A549 (cell line): ENCODE measurements around the gene SAMD4B. TPM values are rescaled to one million over a fixed set of nuclear protein-coding genes. Genes with fewer than 3 reads are reported as not detected.

ENCODE experiments used
- ATAC-seq, 2 experiments: fragments of 200-7000 bp in 1 of 2; fragments of >200 bp in 1 of 2; cut with Nextera tagmentation in 1 of 2; cut with Tn5 transposase in 1 of 2; 3 replicates each; pipeline versions ENCODE4 v1.8.0 to v1.9.1; 2018 to 2020; ENCODE audit warnings: mild to moderate bottlenecking in 1 of 2, moderate library complexity in 1 of 2
- CTCF ChIA-PET: fragments of 300-600 bp; sonication (Branson Sonifier 250); formaldehyde crosslinking; extraction: SDS; loops from one replicate; lab custom pipeline; 2021; ENCODE audit warnings: antibody characterized with exemption, inconsistent platforms; lab: Yijun Ruan, JAX
- POLR2A ChIA-PET: fragments of 350-600 bp; formaldehyde crosslinking; extraction: SDS; loops from one replicate; lab custom pipeline; 2021; ENCODE audit warnings: antibody characterized with exemption, inconsistent platforms; lab: Yijun Ruan, JAX
- DNase-seq, 2 experiments: peaks; one replicate each; pipeline versions ENCODE4 v3.0.0 to v3.0.0-alpha.2; 2011 to 2016; ENCODE audit warnings: low read depth in 1 of 2, low spot score in 1 of 2
- FAIRE-seq: peaks from 2 replicates; lab custom pipeline; 2011; peaks lifted over from hg19 to GRCh38; lab: Jason Lieb, UNC
- H3K27ac ChIP-seq, 2 experiments: fragments of >200 bp; sonication (Bioruptor Twin); formaldehyde crosslinking; 3 replicates each; pipeline ENCODE4 v1.5.1; 2016 to 2017
- H3K4me1 ChIP-seq: fragments of >200 bp; sonication (Bioruptor Twin); formaldehyde crosslinking; 3 replicates; pipeline ENCODE4 v1.6.1; 2016
- H3K4me2 ChIP-seq: fragments of >200 bp; sonication (Bioruptor Twin); formaldehyde crosslinking; 3 replicates; pipeline ENCODE4 v1.6.1; 2016
- H3K4me3 ChIP-seq: fragments of >200 bp; sonication (Bioruptor Twin); formaldehyde crosslinking; 3 replicates; pipeline ENCODE4 v1.5.1; 2016
- H3K9me3 ChIP-seq: fragments of >200 bp; sonication (Bioruptor Twin); formaldehyde crosslinking; 3 replicates; pipeline ENCODE4 v1.6.1; 2016
- CHD2 ChIP-seq: fragments of 150-350 bp; IDR thresholded peaks from 2 replicates; pipeline ENCODE4 v1.6.1; 2014; ENCODE audit warnings: low read length; ENCODE audit not compliant: partially characterized antibody
- EHMT2 ChIP-seq: fragments of 200-600 bp; sonication (generic); IDR thresholded peaks from 2 replicates; pipeline ENCODE4 v1.6.1; 2016; ENCODE audit warnings: antibody characterized with exemption, low read depth, mild to moderate bottlenecking, moderate library complexity
- FOSB ChIP-seq: fragments of 250-450 bp; sonication (Bioruptor Pico); IDR thresholded peaks from 2 replicates; pipeline ENCODE4 v1.5.0; 2020; ENCODE audit warnings: mild to moderate bottlenecking, moderate library complexity
- FOXS1 ChIP-seq: fragments of 250-450 bp; sonication (Bioruptor Pico); IDR thresholded peaks from 2 replicates; pipeline ENCODE4 v1.5.0; 2020; ENCODE audit warnings: mild to moderate bottlenecking, moderate library complexity
- GATA3 ChIP-seq: IDR thresholded peaks from 2 replicates; pipeline ENCODE4 v1.6.1; 2012; ENCODE audit warnings: borderline replicate concordance
- HOXB5 ChIP-seq: fragments of 250-450 bp; sonication (Bioruptor Pico); IDR thresholded peaks from 2 replicates; pipeline ENCODE4 v1.5.0; 2020; ENCODE audit warnings: mild to moderate bottlenecking, moderate library complexity
- RAD21 ChIP-seq, 2 experiments: fragments of >200 bp in 1 of 2; sonication (Bioruptor Twin) in 1 of 2; formaldehyde crosslinking in 1 of 2; IDR thresholded peaks in 1 of 2; conservative IDR thresholded peaks in 1 of 2; 2 replicates in 1 of 2; 3 replicates in 1 of 2; pipeline ENCODE4 v1.6.1; 2012 to 2018; ENCODE audit warnings: inconsistent platforms in 1 of 2
- RFX5 ChIP-seq: fragments of 450-650 bp; IDR thresholded peaks from 2 replicates; pipeline ENCODE4 v1.7.1; 2014; ENCODE audit warnings: antibody characterized with exemption, mild to moderate bottlenecking, moderate library complexity
- RNF2 ChIP-seq: fragments of 200-600 bp; sonication (generic); IDR thresholded peaks from 2 replicates; pipeline ENCODE4 v1.6.1; 2016; ENCODE audit warnings: low read depth, mild to moderate bottlenecking, antibody characterized with exemption, moderate library complexity, borderline replicate concordance
- TFCP2L1 ChIP-seq: fragments of 250-450 bp; sonication (Bioruptor Pico); IDR thresholded peaks from 2 replicates; pipeline ENCODE4 v1.5.0; 2021; ENCODE audit warnings: mild to moderate bottlenecking
- WGBS: methylation state at CpG from one replicate; pipeline ENCODE4 v1.1.6; 2017; ENCODE audit errors: missing lambda C conversion rate; 5-methylcytosine and 5-hydroxymethylcytosine counted together
- polyA plus RNA-seq, 4 experiments: library from polyadenylated mRNA; depleted of rRNA in 3 of 4; stranded (reverse); fragments of >200 nt; fragmentation: RNase III in 1 of 4; extraction: RNeasy Plus Mini Kit Qiagen cat#74134 plus additional on column Dnase treatment in 1 of 4; gene quantifications; 2 replicates in 3 of 4; 3 replicates in 1 of 4; pipeline ENCODE4 v1.2.3, GENCODE V29; 2011 to 2017
- TF ChIP-seq, protein P1 (sequence below): fragments of 150-350 bp; IDR thresholded peaks from 2 replicates; pipeline ENCODE4 v1.6.1; 2014; ENCODE audit warnings: low read depth, mild to moderate bottlenecking, low read length
- TF ChIP-seq, protein P2 (sequence below): fragments of 250-450 bp; sonication (Bioruptor Pico); IDR thresholded peaks from 2 replicates; pipeline ENCODE4 v1.5.0; 2021; ENCODE audit warnings: mild to moderate bottlenecking, moderate library complexity, borderline replicate concordance
- TF ChIP-seq, protein P3 (sequence below): fragments of >200 bp; sonication (Bioruptor Twin); formaldehyde crosslinking; IDR thresholded peaks from 3 replicates; pipeline ENCODE4 v1.6.1; 2016
- TF ChIP-seq, protein P4 (sequence below): fragments of 250-450 bp; sonication (Bioruptor Pico); IDR thresholded peaks from 2 replicates; pipeline ENCODE4 v1.5.0; 2020; ENCODE audit warnings: low read depth, mild to moderate bottlenecking, moderate library complexity
- TF ChIP-seq, protein P5 (sequence below): IDR thresholded peaks from 2 replicates; pipeline ENCODE4 v1.6.1; 2012; ENCODE audit warnings: low read depth, borderline replicate concordance

Gene SAMD4B
- polyA plus RNA-seq, 2 of the 4 experiments (the other 2 are of a cell fraction), result 82.1 to 118 TPM

DNA sequence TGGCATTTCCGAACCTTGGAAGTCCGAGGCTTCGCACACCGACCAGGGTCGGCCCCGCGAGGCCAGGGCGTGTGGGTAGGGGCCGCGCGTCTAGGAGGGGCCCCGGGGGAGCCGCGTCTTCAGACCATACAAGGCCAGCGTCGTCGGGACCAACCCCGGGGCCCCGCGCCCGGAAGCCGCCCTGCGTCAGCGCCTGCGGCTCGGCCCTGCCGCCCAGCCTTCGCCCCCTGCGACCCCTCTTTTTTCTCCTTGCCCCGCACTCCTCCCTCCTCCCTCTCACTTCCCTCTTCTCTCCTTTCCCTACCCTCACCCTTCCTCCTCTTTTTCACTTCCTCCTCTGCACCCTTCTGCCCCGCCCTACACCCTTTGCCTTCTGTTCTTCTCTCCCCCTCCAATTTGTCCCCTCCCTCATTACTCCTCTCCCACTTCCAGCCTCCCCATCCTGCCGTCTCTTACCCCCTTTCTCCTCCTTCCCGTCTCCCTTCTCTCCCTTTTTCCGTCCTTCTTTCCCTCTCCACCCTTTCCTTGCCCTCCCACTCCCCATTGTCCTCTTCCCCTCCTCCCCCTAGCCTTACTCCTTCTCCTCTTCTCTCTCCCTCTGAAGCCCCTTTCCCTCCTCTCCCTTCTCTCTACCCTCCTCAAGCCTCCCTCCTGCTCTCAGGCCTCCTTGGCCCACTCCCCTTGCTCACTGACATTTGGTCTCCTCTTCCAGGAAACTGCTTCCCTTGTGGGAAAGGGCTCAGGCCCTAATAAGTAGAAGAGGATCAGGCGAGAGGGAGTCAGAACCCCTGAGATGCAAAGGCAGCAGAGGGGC is 68.0 kb downstream of the SAMD4B start (continued):
- TF ChIP-seq, protein P1, sequence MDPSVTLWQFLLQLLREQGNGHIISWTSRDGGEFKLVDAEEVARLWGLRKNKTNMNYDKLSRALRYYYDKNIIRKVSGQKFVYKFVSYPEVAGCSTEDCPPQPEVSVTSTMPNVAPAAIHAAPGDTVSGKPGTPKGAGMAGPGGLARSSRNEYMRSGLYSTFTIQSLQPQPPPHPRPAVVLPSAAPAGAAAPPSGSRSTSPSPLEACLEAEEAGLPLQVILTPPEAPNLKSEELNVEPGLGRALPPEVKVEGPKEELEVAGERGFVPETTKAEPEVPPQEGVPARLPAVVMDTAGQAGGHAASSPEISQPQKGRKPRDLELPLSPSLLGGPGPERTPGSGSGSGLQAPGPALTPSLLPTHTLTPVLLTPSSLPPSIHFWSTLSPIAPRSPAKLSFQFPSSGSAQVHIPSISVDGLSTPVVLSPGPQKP, result peak; percentile 66; the same call in 1 of the 2 replicates
- TF ChIP-seq GATA3 (no peak), CHD2 (peak; percentile 61), RFX5 (0 out of 2 replicates have a peak, but pooled peaks have one; percentile 26), RNF2 (0 out of 2 replicates have a peak, but pooled peaks have one; percentile 57), FOSB (CRISPR knock-in tag) (peak; percentile 96; the same call in 1 of the 2 replicates)
- TF ChIP-seq, protein P2, sequence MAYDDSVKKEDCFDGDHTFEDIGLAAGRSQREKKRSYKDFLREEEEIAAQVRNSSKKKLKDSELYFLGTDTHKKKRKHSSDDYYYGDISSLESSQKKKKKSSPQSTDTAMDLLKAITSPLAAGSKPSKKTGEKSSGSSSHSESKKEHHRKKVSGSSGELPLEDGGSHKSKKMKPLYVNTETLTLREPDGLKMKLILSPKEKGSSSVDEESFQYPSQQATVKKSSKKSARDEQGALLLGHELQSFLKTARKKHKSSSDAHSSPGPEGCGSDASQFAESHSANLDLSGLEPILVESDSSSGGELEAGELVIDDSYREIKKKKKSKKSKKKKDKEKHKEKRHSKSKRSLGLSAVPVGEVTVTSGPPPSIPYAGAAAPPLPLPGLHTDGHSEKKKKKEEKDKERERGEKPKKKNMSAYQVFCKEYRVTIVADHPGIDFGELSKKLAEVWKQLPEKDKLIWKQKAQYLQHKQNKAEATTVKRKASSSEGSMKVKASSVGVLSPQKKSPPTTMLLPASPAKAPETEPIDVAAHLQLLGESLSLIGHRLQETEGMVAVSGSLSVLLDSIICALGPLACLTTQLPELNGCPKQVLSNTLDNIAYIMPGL (CRISPR knock-in tag), result peak; percentile 88

DNA sequence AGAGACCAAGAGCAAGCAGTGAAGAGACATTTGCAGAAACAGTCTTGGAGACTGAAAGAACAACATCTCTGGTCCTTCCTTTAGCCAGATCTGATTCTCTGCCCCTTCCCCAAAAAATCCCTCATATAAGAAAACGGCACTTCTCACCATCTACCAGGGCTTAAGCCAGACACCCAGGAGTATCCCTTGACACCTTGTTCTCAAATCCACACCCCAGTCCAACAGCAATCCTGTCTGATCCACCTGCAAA is 68.5 kb downstream of the SAMD4B start:
- FAIRE-seq, result peak; percentile 67
- 81% methylated on average over 1 of the region's 1 CpG for WGBS
- CTCF ChIA-PET, result interaction anchor here (0.6 to 2.3 kb wide), 23 partner anchors 11 to 1004 kb away, joined by 3 to 484 read pairs (median 8); partner anchors contain the start of genes EID2B, MED29, PAF1 and RPS16

More for the DNA sequence above, 68.5 kb downstream of the SAMD4B start:
- Histone ChIP-seq H3K4me3 (peak overlapping the region; percentile 76), H3K9me3 (no peaks in the 10 kb centered on the region), H3K4me1 (peaks cover 48% of the 10 kb centered on the region), H3K27ac (peak overlapping the region; percentile 94 to 99), H3K4me2 (peak overlapping the region; percentile 95)
- POLR2A ChIA-PET, result interaction anchor here (2.2 to 2.3 kb wide), 3 partner anchors 8 to 25 kb away, joined by 42 to 45 read pairs (median 42); partner anchors contain the start of gene RPS16
- no peak for DNase-seq
- TF ChIP-seq, protein P3, sequence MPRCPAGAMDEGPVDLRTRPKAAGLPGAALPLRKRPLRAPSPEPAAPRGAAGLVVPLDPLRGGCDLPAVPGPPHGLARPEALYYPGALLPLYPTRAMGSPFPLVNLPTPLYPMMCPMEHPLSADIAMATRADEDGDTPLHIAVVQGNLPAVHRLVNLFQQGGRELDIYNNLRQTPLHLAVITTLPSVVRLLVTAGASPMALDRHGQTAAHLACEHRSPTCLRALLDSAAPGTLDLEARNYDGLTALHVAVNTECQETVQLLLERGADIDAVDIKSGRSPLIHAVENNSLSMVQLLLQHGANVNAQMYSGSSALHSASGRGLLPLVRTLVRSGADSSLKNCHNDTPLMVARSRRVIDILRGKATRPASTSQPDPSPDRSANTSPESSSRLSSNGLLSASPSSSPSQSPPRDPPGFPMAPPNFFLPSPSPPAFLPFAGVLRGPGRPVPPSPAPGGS, result no peak
- TF ChIP-seq, protein P4, sequence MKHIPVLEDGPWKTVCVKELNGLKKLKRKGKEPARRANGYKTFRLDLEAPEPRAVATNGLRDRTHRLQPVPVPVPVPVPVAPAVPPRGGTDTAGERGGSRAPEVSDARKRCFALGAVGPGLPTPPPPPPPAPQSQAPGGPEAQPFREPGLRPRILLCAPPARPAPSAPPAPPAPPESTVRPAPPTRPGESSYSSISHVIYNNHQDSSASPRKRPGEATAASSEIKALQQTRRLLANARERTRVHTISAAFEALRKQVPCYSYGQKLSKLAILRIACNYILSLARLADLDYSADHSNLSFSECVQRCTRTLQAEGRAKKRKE (CRISPR knock-in tag), result 0 out of 2 replicates have a peak, but pooled peaks have one; percentile 43
- TF ChIP-seq RAD21 (conservative IDR thresholded peaks at IDR 0.05 in 1 of 2, IDR thresholded peaks at IDR 0.05 in 1 of 2) (no peak), HOXB5 (CRISPR knock-in tag) (no peak), FOXS1 (no peak), TFCP2L1 (CRISPR knock-in tag) (0 out of 2 replicates have a peak, but pooled peaks have one; percentile 12), EHMT2 (no peak)
- TF ChIP-seq, protein P5, sequence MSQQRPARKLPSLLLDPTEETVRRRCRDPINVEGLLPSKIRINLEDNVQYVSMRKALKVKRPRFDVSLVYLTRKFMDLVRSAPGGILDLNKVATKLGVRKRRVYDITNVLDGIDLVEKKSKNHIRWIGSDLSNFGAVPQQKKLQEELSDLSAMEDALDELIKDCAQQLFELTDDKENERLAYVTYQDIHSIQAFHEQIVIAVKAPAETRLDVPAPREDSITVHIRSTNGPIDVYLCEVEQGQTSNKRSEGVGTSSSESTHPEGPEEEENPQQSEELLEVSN, result no peak
- TF ChIP-seq, all 56 proteins: peak for 2
- ATAC-seq, result no peak
